Measurements from ENCODE around the gene KHDRBS1.

DNA sequence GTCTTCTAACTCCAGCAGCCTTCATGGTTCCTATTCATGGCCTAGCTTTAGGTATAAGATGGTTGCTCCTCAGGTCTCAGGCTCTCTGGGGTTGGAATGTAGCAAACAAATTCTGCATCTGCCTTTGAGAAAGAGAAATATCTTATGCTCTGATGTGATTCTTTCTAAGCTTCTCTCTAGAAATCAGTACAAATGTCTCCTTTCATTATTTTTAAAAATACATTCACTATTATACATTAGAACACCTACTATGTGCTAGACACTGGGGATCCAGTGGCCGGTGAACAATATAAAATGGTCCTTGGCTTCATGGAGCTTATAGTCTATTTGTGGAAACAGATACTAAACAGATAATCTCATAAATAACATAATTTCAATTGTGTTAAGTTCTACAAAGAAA lies 42.9 kb downstream of the KHDRBS1 start:
- TF ChIP-seq, protein P1, sequence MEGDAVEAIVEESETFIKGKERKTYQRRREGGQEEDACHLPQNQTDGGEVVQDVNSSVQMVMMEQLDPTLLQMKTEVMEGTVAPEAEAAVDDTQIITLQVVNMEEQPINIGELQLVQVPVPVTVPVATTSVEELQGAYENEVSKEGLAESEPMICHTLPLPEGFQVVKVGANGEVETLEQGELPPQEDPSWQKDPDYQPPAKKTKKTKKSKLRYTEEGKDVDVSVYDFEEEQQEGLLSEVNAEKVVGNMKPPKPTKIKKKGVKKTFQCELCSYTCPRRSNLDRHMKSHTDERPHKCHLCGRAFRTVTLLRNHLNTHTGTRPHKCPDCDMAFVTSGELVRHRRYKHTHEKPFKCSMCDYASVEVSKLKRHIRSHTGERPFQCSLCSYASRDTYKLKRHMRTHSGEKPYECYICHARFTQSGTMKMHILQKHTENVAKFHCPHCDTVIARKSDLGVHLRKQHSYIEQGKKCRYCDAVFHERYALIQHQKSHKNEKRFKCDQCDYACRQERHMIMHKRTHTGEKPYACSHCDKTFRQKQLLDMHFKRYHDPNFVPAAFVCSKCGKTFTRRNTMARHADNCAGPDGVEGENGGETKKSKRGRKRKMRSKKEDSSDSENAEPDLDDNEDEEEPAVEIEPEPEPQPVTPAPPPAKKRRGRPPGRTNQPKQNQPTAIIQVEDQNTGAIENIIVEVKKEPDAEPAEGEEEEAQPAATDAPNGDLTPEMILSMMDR (IDR thresholded peaks at IDR 0.05), result no peak
- no peak for TF ChIP-seq POLR2A (IDR thresholded peaks at IDR 0.05)

Data from body of pancreas (tissue), 4 donors.